ENCODE data around the gene DHCR7.

DHCR7 gene

GRCh38 chr11:71477641-71478527, 29.7 kb upstream of the DHCR7 start:
- no peak for DNase-seq (ENCODE audit: low read depth, low spot score)

GRCh38 chr11:71476926-71477640, 28.9 kb upstream of the DHCR7 start:
- no peak for DNase-seq (ENCODE audit: low read depth, low spot score)

GRCh38 chr11:71476031-71476430, 27.8 kb upstream of the DHCR7 start:
- DNase-seq (ENCODE audit: low read depth, low spot score) = no peak

GRCh38 chr11:71474771-71475483, 26.7 kb upstream of the DHCR7 start:
- DNase-seq (ENCODE audit: low read depth, low spot score) = no peak

- DNase-seq (ENCODE audit: low read depth, low spot score) = no peak
Measured at GRCh38 chr11:71474141-71474770, 26.1 kb upstream of the DHCR7 start.

GRCh38 chr11:71473793-71474080, 25.5 kb upstream of the DHCR7 start:
- no peak for DNase-seq (ENCODE audit: low read depth, low spot score)

- DNase-seq (ENCODE audit: low read depth, low spot score) = no peak
Measured at GRCh38 chr11:71472941-71473792, 25.0 kb upstream of the DHCR7 start.

- no peak for DNase-seq (ENCODE audit: low read depth, low spot score)
Measured at GRCh38 chr11:71472357-71472885, 24.2 kb upstream of the DHCR7 start.

GRCh38 chr11:71470946-71471345, 22.8 kb upstream of the DHCR7 start:
- DNase-seq (ENCODE audit: low read depth, low spot score) = no peak

DNA sequence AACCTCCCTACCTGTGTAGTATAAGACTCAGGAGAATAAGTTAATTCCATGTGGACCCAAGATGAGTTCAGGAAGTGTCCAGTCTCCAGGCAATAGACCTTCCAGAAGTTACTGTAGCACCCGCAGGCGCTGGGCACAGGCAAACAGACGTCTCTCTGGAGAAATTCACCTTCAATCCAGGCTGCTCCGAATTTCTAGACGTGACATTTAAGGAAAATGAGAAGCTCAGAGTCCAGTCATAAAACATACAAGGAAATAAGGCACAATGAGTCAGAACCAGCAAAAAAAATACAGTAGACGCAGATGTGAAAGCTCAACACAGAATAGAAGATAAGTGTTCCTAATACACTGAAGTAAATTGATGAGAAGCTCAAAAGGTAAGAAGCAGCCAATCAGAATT, 19.0 kb upstream of the DHCR7 start:
- DNase-seq (ENCODE audit: low read depth, low spot score) = no peak

GRCh38 chr11:71466358-71466757, 18.2 kb upstream of the DHCR7 start:
- no peak for DNase-seq (ENCODE audit: low read depth, low spot score)

DNA sequence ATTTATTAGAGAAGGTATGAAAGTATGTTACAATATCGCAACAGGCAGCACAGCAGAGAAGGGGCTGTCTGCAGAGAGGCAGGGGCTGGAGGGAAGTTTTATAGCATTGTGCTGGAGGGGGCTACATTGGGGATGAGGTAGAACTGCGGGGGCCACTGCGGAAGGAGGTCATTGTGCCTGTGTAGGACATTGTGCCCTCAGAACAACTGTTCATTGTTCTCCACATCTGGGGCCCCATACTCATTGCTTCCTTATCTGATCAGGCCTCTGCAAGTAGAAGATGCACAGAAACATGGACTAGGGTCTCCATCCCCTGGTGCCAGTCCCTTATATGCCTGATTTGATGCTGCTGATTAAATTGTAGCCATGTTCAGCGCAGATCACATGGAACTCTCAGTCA, 16.9 kb upstream of the DHCR7 start:
- DNase-seq (ENCODE audit: low read depth, low spot score) = no peak

DNA sequence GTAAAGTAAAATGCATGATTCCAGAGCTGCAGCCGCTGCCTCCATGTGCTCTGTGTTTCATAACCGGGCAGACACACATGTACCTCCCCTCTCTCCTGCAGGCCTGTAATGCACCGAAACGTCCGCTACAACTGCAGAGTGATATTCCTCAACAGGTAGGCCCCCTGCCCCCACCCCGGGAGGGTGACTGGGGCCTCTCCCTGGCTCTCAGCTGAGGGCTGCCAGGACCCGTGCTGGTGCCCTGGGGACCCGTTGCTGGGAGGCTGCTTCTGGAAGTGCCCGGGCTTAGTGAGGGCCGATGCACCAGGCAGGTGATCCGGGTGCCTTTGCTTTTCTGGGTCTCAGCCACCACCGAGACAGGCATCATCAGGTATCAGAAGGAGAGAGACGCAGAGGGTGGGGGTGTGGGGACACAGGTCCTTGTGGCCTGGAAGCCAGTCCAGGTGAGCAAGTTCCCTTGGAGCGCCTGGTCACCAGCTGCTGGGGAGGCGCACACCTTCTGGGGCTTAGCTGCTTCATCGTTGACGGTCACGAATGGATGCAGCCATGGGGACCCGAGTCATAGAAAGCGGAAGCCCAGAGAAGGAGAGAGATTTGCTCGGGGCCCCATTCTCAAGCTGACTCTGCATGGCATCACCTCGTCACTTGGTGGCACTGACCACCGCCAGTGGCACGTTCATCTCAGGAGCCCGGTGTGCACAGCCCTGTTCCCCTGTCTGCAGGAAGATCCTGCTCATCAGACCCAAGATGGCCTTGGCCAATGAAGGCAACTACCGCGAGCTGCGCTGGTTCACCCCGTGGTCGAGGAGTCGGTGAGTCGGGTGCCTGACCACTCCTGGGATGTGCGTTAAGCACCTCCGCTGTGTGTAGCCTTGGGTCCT, 15.4 kb upstream of the DHCR7 start:
- DNase-seq (ENCODE audit: low read depth, low spot score) = no peak

DNA sequence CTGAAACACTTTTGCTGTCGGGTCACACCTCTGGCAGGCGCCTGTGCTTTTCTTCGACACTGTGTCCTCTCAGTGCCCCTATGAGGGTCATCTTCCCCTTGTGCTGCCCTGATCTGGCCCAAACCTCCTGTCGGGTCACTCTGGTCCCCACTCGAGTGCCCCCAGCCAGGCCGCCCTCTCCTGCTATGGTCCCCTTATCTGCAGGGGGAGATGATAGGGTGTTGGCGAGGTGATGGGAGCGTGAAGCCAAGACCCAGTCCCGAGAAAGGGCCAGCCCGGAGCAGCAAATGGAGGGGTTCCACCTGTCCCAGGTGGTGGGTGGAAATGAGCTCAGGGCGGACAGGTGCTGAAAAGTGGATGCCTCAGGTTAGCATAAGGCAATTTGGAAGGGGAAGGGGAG, 14.5 kb upstream of the DHCR7 start:
- DNase-seq (ENCODE audit: low read depth, low spot score) = no peak

- no peak for DNase-seq (ENCODE audit: low read depth, low spot score)
Measured at GRCh38 chr11:71461696-71462095, 13.5 kb upstream of the DHCR7 start.

- no peak for DNase-seq (ENCODE audit: low read depth, low spot score)
Measured at GRCh38 chr11:71459767-71460320, 11.7 kb upstream of the DHCR7 start.

DNA sequence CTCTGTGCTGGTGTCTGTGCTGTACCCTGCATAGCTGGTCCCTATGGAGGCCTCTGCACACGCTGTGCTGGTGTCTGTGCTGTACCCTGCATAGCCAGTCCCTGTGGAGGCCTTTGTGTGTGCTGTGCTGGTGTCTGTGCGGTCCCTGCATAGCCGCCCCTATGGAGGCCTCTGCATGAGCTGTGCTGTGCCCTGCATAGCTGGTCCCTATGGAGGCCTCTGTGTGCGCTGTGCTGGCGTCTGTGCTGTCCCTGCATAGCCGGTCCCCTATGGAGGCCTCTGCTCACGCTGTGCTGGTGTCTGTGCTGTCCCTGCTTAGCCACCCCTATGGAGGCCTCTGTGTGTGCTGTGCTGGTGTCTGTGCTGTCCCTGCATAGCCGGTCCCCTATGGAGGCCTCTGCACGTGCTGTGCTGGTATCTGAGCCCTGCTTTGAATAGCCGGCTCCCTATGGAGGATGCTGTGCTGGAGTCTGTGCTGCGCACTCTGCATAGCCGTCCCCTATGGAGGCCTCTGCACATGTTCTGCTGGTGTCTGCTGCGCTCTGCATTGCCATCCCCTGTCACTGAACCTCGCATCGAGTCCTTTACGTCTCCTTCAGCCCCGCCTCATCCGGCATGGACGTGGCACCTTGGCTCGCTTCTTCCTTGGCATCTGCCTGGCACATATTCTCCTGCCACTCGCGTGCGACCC, 11.0 kb upstream of the DHCR7 start:
- no peak for DNase-seq (ENCODE audit: low read depth, low spot score)

- DNase-seq (ENCODE audit: low read depth, low spot score) = no peak
Measured at GRCh38 chr11:71458146-71459070, 10.2 kb upstream of the DHCR7 start.

Measured in activated CD4-positive, CD25-positive, alpha-beta regulatory T cell treated with anti-CD3 and anti-CD28 coated beads, Interleukin-2, amount 50 U/mL, for 16 hours (primary cell).